Chondrocyte (in vitro differentiated cells): ENCODE measurements around the gene NKX1-1. TPM values are rescaled to one million over a fixed set of nuclear protein-coding genes. Genes with fewer than 3 reads are reported as not detected.
"Not testable (repeated sequence)": the region's sequence is repeated elsewhere in the genome, so short reads cannot be mapped to it uniquely, and the experiment has no call there.

Experiments used
- DNase-seq: peaks from one replicate; pipeline ENCODE4 v3.0.0; 2021; ENCODE audit warnings: mixed read lengths, low spot score
- H3K27ac Mint-ChIP-seq: one replicate; pipeline ENCODE4 v1.8.0; 2021; ENCODE audit warnings: mild to moderate bottlenecking, moderate library complexity, mixed read lengths; ENCODE audit not compliant: unreplicated experiment
- H3K27me3 Mint-ChIP-seq: 2 replicates; pipeline ENCODE4 v1.8.0; 2021; ENCODE audit warnings: low read depth, mixed read lengths
- H3K36me3 Mint-ChIP-seq: 2 replicates; pipeline ENCODE4 v1.8.0; 2021; ENCODE audit warnings: low read depth, mixed read lengths
- H3K4me1 Mint-ChIP-seq: 2 replicates; pipeline ENCODE4 v1.8.0; 2021; ENCODE audit warnings: low read depth, mild to moderate bottlenecking, mixed read lengths
- H3K4me3 Mint-ChIP-seq: one replicate; pipeline ENCODE4 v1.8.0; 2021; ENCODE audit warnings: mild to moderate bottlenecking, moderate library complexity, mixed read lengths; ENCODE audit not compliant: unreplicated experiment
- H3K9me3 Mint-ChIP-seq: 2 replicates; pipeline ENCODE4 v1.8.0; 2021; ENCODE audit warnings: low read depth, mixed read lengths
- CTCF ChIP-seq: fragments of 200-600 bp; sonication (generic); IDR thresholded peaks from 2 replicates; pipeline ENCODE4 v1.5.0; 2021; ENCODE audit warnings: antibody characterized with exemption, mild to moderate bottlenecking, moderate library complexity
- total RNA-seq: library from RNA; stranded (reverse); gene quantifications from 3 replicates; pipeline ENCODE4 v1.2.1, GENCODE V29; 2021

The NKX1-1 gene
- total RNA-seq, 1 donor from 2014 or later = not detected

GRCh38 chr4:1446502-1447386 lies 40.5 kb upstream of the NKX1-1 start:
- Mint-ChIP-seq H3K36me3 (no peaks in the 10 kb centered on the region), H3K4me3 (no peak overlapping the region), H3K27me3 (peaks cover 22% of the 10 kb centered on the region), H3K27ac (no peak overlapping the region), H3K4me1 (no peaks in the 10 kb centered on the region), H3K9me3 (no peaks in the 10 kb centered on the region)
- no peak for TF ChIP-seq CTCF
- peak; percentile 84 for DNase-seq

- no peaks in the 10 kb centered on the region for H3K4me1 Mint-ChIP-seq
- peak; percentile 82 for DNase-seq
- no peak overlapping the region for H3K27ac Mint-ChIP-seq
These were observed 39.6 kb upstream of the NKX1-1 start for GRCh38 chr4:1445716-1446445.

GRCh38 chr4:1443688-1444172 lies 37.5 kb upstream of the NKX1-1 start:
- H3K27me3 Mint-ChIP-seq = peaks cover 22% of the 10 kb centered on the region
- H3K36me3 Mint-ChIP-seq, H3K4me1 Mint-ChIP-seq, H3K27ac Mint-ChIP-seq, DNase-seq, H3K9me3 Mint-ChIP-seq, H3K4me3 Mint-ChIP-seq: not testable (repeated sequence)

More at GRCh38 chr4:1445716-1446445, 39.6 kb upstream of the NKX1-1 start:
- Mint-ChIP-seq H3K9me3 (no peaks in the 10 kb centered on the region), H3K36me3 (no peaks in the 10 kb centered on the region), H3K4me3 (no peak overlapping the region), H3K27me3 (peaks cover 22% of the 10 kb centered on the region)
- no peak for TF ChIP-seq CTCF

GRCh38 chr4:1427010-1427409 lies 20.8 kb upstream of the NKX1-1 start:
- no peaks in the 10 kb centered on the region for H3K36me3 Mint-ChIP-seq
- DNase-seq = no peak
- H3K27ac Mint-ChIP-seq = no peak overlapping the region
- no peak overlapping the region for H3K4me3 Mint-ChIP-seq
- peaks cover 5% of the 10 kb centered on the region for H3K9me3 Mint-ChIP-seq
- no peak for TF ChIP-seq CTCF
- no peaks in the 10 kb centered on the region for H3K4me1 Mint-ChIP-seq
- peaks cover 23% of the 10 kb centered on the region for H3K27me3 Mint-ChIP-seq

GRCh38 chr4:1421657-1422056 lies 15.4 kb upstream of the NKX1-1 start:
- Mint-ChIP-seq H3K36me3 (no peaks in the 10 kb centered on the region), H3K9me3 (peaks cover 5% of the 10 kb centered on the region), H3K4me3 (no peak overlapping the region), H3K27me3 (peaks cover 32% of the 10 kb centered on the region), H3K27ac (no peak overlapping the region), H3K4me1 (no peaks in the 10 kb centered on the region)
- TF ChIP-seq CTCF = no peak
- DNase-seq = no peak
